ENCODE results near the gene LRFN4.

GRCh38 chr11:66877588-66878385, 20.9 kb downstream of the LRFN4 start:
- TF ChIP-seq, protein P1, sequence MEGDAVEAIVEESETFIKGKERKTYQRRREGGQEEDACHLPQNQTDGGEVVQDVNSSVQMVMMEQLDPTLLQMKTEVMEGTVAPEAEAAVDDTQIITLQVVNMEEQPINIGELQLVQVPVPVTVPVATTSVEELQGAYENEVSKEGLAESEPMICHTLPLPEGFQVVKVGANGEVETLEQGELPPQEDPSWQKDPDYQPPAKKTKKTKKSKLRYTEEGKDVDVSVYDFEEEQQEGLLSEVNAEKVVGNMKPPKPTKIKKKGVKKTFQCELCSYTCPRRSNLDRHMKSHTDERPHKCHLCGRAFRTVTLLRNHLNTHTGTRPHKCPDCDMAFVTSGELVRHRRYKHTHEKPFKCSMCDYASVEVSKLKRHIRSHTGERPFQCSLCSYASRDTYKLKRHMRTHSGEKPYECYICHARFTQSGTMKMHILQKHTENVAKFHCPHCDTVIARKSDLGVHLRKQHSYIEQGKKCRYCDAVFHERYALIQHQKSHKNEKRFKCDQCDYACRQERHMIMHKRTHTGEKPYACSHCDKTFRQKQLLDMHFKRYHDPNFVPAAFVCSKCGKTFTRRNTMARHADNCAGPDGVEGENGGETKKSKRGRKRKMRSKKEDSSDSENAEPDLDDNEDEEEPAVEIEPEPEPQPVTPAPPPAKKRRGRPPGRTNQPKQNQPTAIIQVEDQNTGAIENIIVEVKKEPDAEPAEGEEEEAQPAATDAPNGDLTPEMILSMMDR (IDR thresholded peaks at IDR 0.05; ENCODE audit: extremely low read depth in 1 of 2, insufficient read depth in 1 of 2, low read depth in 1 of 2, low read length in 2 of 2) = no peak
- TF ChIP-seq POLR2AphosphoS5 (IDR thresholded peaks at IDR 0.05; ENCODE audit: insufficient read depth, low read depth, low read length) = no peak
- TF ChIP-seq POLR2A (IDR thresholded peaks at IDR 0.05; ENCODE audit: low read depth, low read length) = no peak
- no peak for TF ChIP-seq GATA2 (IDR thresholded peaks at IDR 0.05; ENCODE audit: insufficient read depth, insufficient read length, low read depth, low read length)
- no peak for TF ChIP-seq EZH2 (IDR thresholded peaks at IDR 0.05; ENCODE audit: borderline replicate concordance, low read depth, low read length, severe bottlenecking)
- no peak for TF ChIP-seq MAX (IDR thresholded peaks at IDR 0.05; ENCODE audit: insufficient read depth, insufficient read length)
- no peak for TF ChIP-seq MYC (IDR thresholded peaks at IDR 0.05; ENCODE audit: low read depth, low read length)
- TF ChIP-seq FOS (IDR thresholded peaks at IDR 0.05; ENCODE audit: borderline replicate concordance, insufficient read depth, low read length) = no peak
- no peak for TF ChIP-seq JUN (IDR thresholded peaks at IDR 0.05; ENCODE audit: borderline replicate concordance, insufficient read depth, insufficient read length, low read depth)
